ENCODE measurements around the gene RTL10.
A peak's percentile ranks its signal among the peaks of the same experiment; 100 is the strongest.

The RTL10 gene

DNA sequence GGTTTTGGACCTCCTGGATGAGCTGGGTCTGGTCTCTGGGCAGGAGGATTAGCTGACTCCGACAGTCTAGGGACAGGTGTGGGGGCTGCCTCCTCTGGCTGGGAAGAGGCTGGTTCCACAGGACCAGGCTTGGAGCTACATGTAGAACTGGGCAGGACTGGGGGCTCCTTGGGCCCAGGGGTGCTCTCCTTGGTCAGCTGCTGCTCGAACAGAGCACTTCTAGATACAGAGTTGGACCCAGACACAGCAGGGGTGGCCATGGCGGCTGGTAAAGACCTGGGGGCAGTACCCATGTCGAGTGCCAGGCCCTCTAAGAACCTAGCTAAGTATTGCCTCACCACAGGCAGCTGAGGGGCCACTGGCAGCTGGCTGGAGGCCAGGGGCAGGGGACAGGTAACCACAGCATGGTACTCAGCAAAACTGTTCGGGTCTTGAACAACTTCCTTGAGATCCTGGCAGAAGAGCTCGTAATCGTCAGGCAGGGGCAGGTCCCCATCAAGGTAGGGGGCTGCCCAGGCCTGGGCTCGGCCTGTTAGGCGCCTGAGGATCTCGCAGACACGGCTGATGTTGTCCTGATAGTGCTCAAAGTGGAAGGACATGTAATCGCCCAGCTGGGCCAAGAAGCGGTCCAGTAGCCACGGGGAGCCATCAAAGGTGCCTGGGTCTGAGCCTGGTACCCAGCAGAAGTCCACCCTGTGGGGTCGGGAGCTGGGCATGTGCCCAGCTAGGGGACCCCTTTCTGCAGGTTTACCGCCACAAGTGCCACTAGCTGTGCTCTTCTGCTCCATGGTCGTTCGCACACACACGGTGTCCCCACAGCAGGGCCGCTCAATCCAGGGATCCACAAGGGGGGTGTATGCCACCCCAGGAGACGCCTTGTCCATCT is 3.1 kb downstream of the RTL10 start:
- Mint-ChIP-seq H3K27ac (no peak overlapping the region), H3K4me3 (no peak overlapping the region), H3K27me3 (no peaks in the 10 kb centered on the region), H3K36me3 (ENCODE audit: low read depth) (peaks cover 32% of the 10 kb centered on the region), H3K4me1 (peaks cover 37% of the 10 kb centered on the region), H3K9me3 (no peaks in the 10 kb centered on the region)
- ATAC-seq (no peak), DNase-seq (no peak)

DNA sequence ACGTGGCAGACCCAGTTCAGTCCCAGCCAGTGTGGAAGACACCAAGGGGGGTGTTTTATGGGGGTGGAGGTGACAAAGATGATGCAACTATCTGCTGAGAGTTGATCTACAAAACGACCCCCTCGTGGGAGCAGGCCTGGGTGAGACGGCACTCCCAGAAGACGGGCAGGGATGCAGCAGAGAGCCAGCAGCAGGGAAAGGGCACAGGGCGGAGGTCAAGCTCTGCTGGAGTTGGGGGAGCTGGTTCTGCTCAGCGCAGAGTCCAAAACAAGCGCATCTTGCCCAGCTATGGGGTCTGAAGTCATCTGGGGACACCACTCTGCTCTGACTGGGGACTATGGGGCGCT is 3.9 kb downstream of the RTL10 start:
- peaks cover 32% of the 10 kb centered on the region for H3K36me3 Mint-ChIP-seq (ENCODE audit: low read depth)

DNA sequence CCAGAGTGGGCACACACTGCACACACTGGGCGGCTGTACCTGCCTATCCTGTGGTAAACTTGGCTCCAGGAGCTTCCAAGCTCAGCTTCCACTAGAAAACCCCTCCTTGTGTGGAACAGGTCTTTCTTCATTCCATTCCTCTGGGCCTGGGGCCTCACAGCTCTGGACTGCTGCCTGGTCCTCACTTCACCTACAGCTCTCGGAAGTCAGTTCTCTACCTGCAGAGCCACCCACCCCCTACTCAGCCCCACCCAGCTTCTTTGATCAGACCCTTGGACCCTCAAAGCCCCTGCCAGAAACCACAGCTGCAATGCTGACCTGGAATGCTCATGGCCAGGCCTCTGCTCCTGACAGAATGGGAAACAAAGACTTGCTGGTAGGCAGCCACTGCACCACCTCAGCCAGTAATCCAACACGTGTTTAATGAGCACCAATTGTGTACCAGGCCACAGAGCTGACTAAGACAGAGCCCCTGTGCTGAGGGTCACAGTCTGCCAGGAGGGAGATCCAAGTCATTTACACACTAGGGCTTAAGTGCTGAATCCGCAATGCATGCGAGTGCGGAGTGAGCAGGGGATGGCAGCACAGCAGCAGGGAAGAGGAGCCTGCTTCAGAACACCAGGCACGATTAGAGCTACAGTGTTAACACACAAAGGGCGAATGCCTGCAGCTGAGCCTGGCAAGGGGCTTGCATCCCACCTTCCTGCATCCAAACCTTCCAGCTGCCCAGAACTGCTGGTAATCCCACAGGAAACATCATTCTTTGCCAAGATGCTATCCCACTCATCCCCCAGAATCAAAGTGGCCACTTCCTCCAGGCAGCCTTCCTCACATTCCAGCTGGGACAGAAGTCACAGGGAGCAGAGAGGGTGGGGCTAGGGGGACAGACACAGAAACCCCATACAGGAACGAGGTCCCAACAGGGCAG is 4.6 kb downstream of the RTL10 start:
- Mint-ChIP-seq H3K27me3 (no peaks in the 10 kb centered on the region), H3K4me3 (no peak overlapping the region), H3K4me1 (peaks cover 34% of the 10 kb centered on the region), H3K9me3 (no peaks in the 10 kb centered on the region), H3K36me3 (ENCODE audit: low read depth) (peaks cover 32% of the 10 kb centered on the region), H3K27ac (peak overlapping the region; percentile 14)
- ATAC-seq (no peak), DNase-seq (no peak)

More for the DNA sequence above, 3.9 kb downstream of the RTL10 start:
- peak overlapping the region; percentile 14 for H3K27ac Mint-ChIP-seq
- no peak for ATAC-seq
- H3K4me1 Mint-ChIP-seq = peaks cover 34% of the 10 kb centered on the region
- no peak for DNase-seq
- no peak overlapping the region for H3K4me3 Mint-ChIP-seq
- no peaks in the 10 kb centered on the region for H3K9me3 Mint-ChIP-seq
- no peaks in the 10 kb centered on the region for H3K27me3 Mint-ChIP-seq

DNA sequence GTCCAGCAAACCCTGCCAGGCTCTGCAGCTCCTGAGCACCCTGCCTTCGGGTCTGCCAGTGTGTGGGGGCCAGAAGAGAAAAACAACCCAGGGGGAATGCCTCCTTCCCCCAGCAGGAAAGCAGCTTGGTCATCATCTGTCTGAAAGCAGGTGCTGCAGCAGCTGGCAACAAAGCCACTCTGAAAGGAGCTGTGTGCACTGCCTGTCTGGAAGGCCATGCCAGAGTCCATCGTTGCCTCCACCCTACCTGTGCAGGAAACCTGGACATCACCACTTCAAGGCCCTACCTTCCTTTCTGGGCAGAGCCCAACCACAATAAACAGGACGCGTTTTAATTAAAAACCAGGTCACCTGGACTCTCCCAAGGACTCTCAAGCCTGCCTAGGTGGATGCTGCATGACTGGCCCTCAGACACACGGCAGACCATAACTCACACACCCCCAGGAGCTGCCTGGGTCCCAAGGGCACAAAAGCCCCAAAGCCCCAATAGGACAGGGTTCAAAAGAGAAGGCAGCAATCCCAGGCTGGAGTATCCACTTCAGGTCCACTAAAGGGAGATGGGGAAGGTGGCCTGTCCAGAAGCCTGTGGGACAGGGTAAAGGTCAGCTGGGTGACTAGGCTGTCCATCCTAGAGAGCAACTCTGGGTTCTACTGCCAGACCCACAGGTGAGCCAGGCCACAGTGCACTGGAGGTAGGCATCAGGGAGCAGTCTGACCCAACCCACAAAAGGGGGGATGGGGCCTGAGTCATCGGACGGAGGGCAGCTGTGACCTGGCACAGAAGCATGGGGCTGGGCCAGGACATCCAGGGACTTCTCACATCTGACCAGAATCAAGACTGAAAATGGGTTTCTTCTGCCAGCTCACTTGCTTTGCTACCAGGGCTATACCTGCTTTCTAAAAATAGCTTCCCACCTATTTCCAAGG is 6.1 kb downstream of the RTL10 start:
- Mint-ChIP-seq H3K4me3 (no peak overlapping the region), H3K27ac (no peak overlapping the region), H3K27me3 (no peaks in the 10 kb centered on the region), H3K36me3 (ENCODE audit: low read depth) (peaks cover 32% of the 10 kb centered on the region), H3K9me3 (no peaks in the 10 kb centered on the region), H3K4me1 (peaks cover 39% of the 10 kb centered on the region)
- no peak for ATAC-seq
- DNase-seq = no peak

DNA sequence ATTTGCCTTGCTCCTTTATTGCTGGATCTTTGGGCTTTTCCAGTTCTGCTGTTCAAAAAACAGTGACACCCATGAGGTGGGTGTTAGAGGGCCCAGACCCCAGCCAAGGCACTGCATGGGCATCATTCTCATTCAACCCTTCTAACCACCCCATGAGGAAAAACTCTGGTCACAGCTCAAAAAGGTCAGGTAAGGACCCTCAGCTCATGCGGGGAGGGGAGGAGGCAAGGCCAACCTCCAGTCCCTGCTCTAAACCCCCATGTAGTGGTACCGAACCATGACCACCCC is 7.4 kb downstream of the RTL10 start:
- ATAC-seq (no peak), DNase-seq (no peak)
- peaks cover 22% of the 10 kb centered on the region for H3K36me3 Mint-ChIP-seq (ENCODE audit: low read depth)
- no peaks in the 10 kb centered on the region for H3K9me3 Mint-ChIP-seq
- H3K4me1 Mint-ChIP-seq = peaks cover 26% of the 10 kb centered on the region
- H3K4me3 Mint-ChIP-seq = no peak overlapping the region
- no peak overlapping the region for H3K27ac Mint-ChIP-seq
- no peaks in the 10 kb centered on the region for H3K27me3 Mint-ChIP-seq

DNA sequence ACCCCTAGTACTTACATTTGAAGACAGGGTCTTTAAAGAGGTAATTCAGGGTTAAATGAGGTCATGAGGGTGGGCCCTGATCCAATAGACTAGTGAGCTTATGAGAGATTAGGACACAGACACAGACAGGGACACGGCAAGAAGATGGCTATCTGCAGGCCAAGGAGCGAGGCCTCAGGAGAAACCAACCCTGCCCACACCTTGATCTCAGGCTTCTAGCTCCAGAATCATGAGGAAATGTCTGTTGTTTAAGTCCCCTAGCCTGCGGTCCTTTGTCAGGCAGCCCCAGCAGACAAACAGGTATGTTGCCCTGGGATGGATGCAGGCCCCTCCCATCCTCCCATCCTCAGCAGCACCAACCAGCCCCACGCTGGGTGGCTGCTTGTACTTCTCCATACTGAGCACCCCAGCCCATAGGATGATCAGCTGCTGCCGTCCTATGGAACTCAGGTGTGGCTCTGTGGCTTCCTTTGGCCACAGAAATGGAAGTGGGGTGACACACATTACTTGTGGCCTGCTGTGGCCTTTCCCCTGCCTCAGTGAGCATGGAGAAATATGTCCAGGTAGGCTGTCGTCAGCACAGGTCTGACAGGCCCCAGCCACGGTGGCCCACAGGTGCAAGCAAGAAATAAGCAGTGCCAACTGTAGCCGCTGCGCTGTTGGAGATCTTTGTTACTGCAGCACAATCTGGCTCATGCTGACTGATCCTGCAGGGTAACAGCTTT is 7.9 kb downstream of the RTL10 start:
- Mint-ChIP-seq H3K27me3 (no peaks in the 10 kb centered on the region), H3K27ac (no peak overlapping the region), H3K4me1 (peaks cover 22% of the 10 kb centered on the region), H3K4me3 (no peak overlapping the region), H3K9me3 (no peaks in the 10 kb centered on the region), H3K36me3 (ENCODE audit: low read depth) (peaks cover 19% of the 10 kb centered on the region)
- DNase-seq = no peak
- no peak for ATAC-seq

DNA sequence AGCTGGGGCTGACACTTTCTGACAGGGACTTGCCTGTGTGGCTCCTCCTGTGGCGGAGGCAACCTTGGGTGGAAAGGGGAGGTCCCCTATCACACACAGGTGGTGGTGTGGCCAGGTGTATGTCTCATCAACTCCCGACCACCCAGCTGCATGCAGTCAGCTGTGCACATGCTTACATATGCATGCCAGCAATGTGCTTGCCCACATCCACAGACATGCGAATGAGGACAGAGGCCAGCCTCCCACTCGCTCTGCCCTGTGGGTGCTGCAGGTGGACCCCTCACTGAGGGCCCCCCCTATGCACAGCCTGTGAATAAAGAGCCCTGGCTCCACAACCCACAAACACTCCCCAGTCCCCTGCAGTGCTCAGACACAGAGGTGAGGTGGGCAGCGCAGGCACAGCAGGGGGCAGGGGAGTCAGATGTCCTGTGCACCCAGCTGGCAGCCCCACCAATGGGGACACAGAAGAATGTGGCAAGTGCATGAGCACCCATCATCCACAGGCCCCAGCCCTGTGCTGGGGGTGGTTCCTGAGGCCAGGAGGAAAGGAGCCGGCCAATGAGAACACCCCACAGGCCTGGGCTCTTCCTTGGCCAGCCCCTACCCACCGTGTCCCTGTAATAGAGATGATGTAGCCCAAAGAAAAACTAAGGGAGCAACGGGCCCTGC is 9.5 kb downstream of the RTL10 start:
- ATAC-seq (no peak), DNase-seq (no peak)
- H3K36me3 Mint-ChIP-seq (ENCODE audit: low read depth) = peaks cover 13% of the 10 kb centered on the region
- H3K4me3 Mint-ChIP-seq = no peak overlapping the region
- no peaks in the 10 kb centered on the region for H3K9me3 Mint-ChIP-seq
- peaks cover 15% of the 10 kb centered on the region for H3K4me1 Mint-ChIP-seq
- H3K27me3 Mint-ChIP-seq = no peaks in the 10 kb centered on the region
- H3K27ac Mint-ChIP-seq = no peak overlapping the region

DNA sequence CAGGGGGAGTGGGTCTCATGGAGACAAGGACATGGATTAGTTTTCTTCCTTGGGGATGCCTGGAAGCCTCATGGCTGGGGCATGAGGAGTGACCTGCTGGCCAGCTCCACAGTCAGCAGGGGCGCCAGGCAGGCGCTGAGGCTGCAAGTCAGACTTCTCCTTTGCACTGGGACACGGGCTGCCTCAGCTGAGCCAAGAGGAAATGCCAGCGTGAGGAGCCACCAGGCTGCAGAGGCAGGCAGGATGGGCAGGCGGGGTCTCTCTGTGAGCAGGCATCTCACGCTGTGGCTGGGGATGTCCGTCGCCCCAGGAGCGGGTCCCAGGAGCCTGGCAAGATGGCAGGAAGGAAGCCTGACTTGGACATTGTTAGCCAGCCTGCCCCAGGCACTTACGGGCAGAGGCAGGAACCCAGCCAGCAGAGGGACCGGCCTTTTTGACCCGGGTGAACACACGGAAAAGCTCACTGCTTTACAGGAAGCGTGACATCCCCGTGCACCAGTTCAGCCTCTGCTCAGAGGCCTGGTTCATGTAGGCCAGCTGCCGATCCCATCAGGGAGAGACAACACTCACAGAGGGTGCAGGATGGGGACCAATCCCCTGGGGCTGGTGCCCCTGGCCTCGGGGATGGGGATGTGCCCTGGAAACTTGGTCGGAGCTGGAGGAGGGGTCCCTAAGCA is 10.2 kb downstream of the RTL10 start:
- DNase-seq (no peak), ATAC-seq (no peak)
- Mint-ChIP-seq H3K4me1 (peaks cover 14% of the 10 kb centered on the region), H3K4me3 (no peak overlapping the region), H3K27ac (peak overlapping the region; percentile 27), H3K9me3 (no peaks in the 10 kb centered on the region), H3K27me3 (no peaks in the 10 kb centered on the region), H3K36me3 (ENCODE audit: low read depth) (peaks cover 8% of the 10 kb centered on the region)

DNA sequence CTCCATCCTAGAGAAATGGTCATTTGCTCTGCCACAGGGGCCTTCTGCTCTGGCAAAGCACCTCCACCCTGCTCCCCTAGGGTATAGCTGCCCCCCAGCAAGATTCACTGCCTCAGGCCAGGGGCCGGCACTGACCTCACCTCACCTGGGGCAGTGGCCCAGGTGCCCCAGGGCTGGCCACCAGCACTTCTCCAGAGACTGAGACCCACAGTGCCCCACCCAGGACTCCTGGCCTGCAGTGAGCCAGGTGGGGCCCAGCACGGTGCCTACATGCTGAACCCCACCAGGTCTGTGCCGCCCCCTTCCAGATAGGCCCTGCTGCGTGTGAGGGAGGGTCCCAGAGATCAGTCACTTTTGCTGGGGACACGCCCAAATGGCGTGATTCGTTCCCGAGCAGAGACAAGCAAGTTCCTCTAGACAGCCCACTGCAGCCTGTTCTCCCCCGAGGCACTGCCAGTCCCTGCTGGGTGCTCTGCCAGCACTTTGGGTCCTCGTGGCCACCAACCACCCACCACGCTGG is 10.8 kb downstream of the RTL10 start:
- ATAC-seq = no peak

DNA sequence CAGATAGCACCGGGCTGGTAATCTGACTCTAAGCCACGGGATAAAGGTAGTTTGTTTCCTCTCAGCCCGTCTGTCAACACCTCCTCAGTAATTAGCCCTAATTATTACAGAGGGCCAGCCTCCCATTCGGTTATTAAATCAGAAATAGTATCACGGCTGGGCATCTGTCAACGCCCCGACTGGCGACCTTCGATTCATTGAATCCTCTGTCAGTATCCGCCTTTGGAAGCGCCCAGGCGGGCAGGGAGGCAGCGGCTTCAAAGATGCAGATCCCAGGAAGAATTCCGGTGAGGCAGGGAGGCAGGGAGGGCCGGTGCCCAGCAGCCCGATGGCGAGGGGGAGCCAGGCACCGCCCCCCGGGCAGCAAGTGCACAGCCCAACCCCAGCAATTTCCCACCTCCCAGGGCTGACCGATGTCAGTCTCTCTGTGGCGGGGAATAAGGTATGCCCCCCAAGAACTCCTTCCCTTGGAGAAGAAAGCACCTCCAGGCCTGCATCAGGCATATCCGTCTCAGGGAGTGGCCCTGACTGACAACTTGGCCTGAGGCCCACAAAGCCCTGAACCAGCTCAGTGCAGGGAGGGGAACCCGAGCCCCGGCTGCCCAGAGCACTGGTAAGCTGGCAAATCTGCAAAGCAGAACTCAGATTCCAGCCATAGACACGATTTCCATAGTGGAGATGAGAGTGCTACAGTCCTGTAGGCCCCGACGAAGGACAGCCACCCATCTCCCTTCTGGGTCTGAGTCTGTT is 11.4 kb downstream of the RTL10 start:
- Mint-ChIP-seq H3K9me3 (no peaks in the 10 kb centered on the region), H3K36me3 (ENCODE audit: low read depth) (peaks cover 8% of the 10 kb centered on the region), H3K27me3 (no peaks in the 10 kb centered on the region), H3K4me1 (peaks cover 16% of the 10 kb centered on the region), H3K27ac (no peak overlapping the region), H3K4me3 (no peak overlapping the region)
- DNase-seq (no peak), ATAC-seq (no peak)

More for the DNA sequence above, 10.8 kb downstream of the RTL10 start:
- Mint-ChIP-seq H3K4me3 (no peak overlapping the region), H3K36me3 (ENCODE audit: low read depth) (peaks cover 8% of the 10 kb centered on the region), H3K27me3 (no peaks in the 10 kb centered on the region), H3K27ac (peak overlapping the region; percentile 27), H3K9me3 (no peaks in the 10 kb centered on the region), H3K4me1 (peaks cover 14% of the 10 kb centered on the region)
- no peak for DNase-seq

DNA sequence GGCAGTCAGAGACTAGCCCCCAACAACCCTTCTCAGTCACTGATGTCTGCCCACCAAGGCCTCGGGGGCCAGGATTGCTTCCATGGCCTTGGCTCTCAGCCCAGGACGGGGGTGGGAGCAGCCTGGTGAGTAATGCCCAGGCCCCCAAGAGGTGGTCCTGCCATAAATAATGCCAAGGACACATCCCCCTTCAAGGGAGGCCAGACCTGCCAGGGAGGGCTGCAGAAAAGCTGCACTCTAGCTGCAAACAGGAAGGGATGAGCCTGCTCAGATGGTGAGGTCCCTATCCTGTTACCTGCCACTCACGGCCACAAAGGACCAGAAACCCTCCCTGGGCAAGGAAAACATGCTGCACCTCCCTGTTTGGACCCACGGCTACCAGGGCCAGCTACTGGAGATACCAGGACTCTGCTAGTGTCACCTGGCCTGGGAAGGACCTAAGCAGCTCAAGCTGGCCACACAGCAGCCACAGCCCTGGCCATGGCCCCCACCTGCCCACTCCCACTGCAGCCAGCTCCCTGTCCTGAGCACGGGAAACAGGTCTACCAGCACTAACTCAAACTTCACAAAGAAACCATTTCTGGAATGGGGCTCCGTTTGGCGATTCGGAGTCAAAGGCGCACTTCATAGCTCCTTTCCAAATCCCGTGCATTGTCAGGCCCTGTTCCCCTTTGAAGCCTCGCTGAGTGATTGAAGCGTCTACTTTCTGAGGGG is 12.1 kb downstream of the RTL10 start:
- Mint-ChIP-seq H3K4me3 (no peak overlapping the region), H3K27ac (no peak overlapping the region), H3K9me3 (no peaks in the 10 kb centered on the region), H3K4me1 (peaks cover 16% of the 10 kb centered on the region), H3K27me3 (no peaks in the 10 kb centered on the region), H3K36me3 (ENCODE audit: low read depth) (peaks cover 5% of the 10 kb centered on the region)
- DNase-seq (no peak), ATAC-seq (no peak)

All from activated naive CD8-positive, alpha-beta T cell treated with anti-CD3 and anti-CD28 coated beads, Interleukin-2, amount 50 U/mL, for 24 hours (primary cell).